Measurements from ENCODE around the gene CCDC69.

CCDC69 gene

GRCh38 chr5:151164687-151165392 lies 59.1 kb downstream of the CCDC69 start:
- peak; percentile 64 to 70 for DNase-seq (ENCODE audit: low read depth in 2 of 2)

- no peak for DNase-seq (ENCODE audit: low read depth in 2 of 2)
These were observed 61.1 kb downstream of the CCDC69 start for GRCh38 chr5:151162776-151163175.

- DNase-seq (ENCODE audit: low read depth in 2 of 2): no peak
These were observed 64.1 kb downstream of the CCDC69 start for GRCh38 chr5:151159649-151160373.

- DNase-seq (ENCODE audit: low read depth in 2 of 2): no peak
These were observed 65.6 kb downstream of the CCDC69 start for GRCh38 chr5:151158287-151158661.

GRCh38 chr5:151157426-151158286 lies 66.2 kb downstream of the CCDC69 start, which contains the start of gene ANXA6:
ANXA6 (minus strand) TSS chr5:151157779; CDS start chr5:151147901, 9,878 bp downstream.
- peak in 1 of 2 donors; percentile 56 for DNase-seq (ENCODE audit: low read depth in 2 of 2)

- no peak for DNase-seq (ENCODE audit: low read depth in 2 of 2)
These were observed 67.1 kb downstream of the CCDC69 start for GRCh38 chr5:151156507-151157420.

- no peak for DNase-seq (ENCODE audit: low read depth in 2 of 2)
These were observed 68.0 kb downstream of the CCDC69 start for GRCh38 chr5:151155775-151156506.

- DNase-seq (ENCODE audit: low read depth in 2 of 2): no peak
These were observed 68.7 kb downstream of the CCDC69 start for GRCh38 chr5:151154931-151155774.

- DNase-seq (ENCODE audit: low read depth in 2 of 2): no peak
These were observed 70.1 kb downstream of the CCDC69 start for GRCh38 chr5:151153766-151154272.

- no peak for DNase-seq (ENCODE audit: low read depth in 2 of 2)
These were observed 70.6 kb downstream of the CCDC69 start for GRCh38 chr5:151153300-151153699.

- DNase-seq (ENCODE audit: low read depth in 2 of 2): no peak
These were observed 72.1 kb downstream of the CCDC69 start for GRCh38 chr5:151151793-151152192.

- no peak for DNase-seq (ENCODE audit: low read depth in 2 of 2)
These were observed 72.6 kb downstream of the CCDC69 start for GRCh38 chr5:151151263-151151660.

- DNase-seq (ENCODE audit: low read depth in 2 of 2): peak in 1 of 2 donors; percentile 48
These were observed 73.2 kb downstream of the CCDC69 start for GRCh38 chr5:151150471-151151262.

- no peak for DNase-seq (ENCODE audit: low read depth in 2 of 2)
These were observed 75.3 kb downstream of the CCDC69 start for GRCh38 chr5:151148583-151148982.

- no peak for DNase-seq (ENCODE audit: low read depth in 2 of 2)
These were observed 76.9 kb downstream of the CCDC69 start for GRCh38 chr5:151147033-151147432.

- DNase-seq (ENCODE audit: low read depth in 2 of 2): no peak
These were observed 77.8 kb downstream of the CCDC69 start for GRCh38 chr5:151146061-151146460.

GRCh38 chr5:151144922-151145321 lies 79.0 kb downstream of the CCDC69 start:
- DNase-seq (ENCODE audit: low read depth in 2 of 2): no peak

GRCh38 chr5:151144275-151144674 lies 79.6 kb downstream of the CCDC69 start:
- DNase-seq (ENCODE audit: low read depth in 2 of 2): no peak

Data from activated CD4-positive, alpha-beta T cell treated with anti-CD3 and anti-CD28 coated beads for 24 hours (primary cell).